ENCODE measurements around the gene ADI1. TPM values are rescaled to one million over a fixed set of nuclear protein-coding genes. Genes with fewer than 3 reads are reported as not detected.

Gene ADI1
- total and polyA plus RNA-seq, 7 experiments from 2014 or later: 26.4 to 73.3 (median 39.6) TPM

DNA sequence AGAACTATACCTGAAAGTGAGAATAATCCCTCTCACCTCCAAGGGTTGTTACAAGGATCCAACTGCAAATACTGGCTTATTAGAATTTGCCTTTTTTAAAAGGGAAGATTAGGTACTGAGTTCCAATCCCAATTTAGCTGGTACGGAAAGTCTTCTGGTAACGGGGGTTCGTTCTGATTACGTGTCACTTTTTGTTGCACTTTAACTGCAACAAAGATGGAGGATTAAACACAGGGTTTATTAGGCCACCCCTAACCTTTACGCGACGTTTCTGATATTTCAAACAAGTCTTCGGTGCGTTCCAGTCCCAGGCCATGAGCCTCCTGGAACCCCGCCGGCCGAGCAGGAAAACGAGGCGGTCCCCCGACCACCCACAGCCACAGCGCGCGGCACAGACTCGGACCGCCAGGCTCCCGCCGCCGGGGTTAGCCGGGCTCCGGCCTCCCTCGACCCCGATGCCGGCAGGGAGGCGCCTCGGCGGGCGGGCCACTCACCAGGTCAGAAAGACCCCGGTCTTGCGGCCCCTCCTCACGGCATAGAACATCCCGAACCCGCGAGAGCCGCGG, 38.4 kb upstream of the ADI1 start:
- peaks cover 7 to 48% (median 35%) of the 10 kb centered on the region in 7 donors for H3K4me1 Mint-ChIP-seq
- peaks cover 0 to 20% (median 8%) of the 10 kb centered on the region in 5 donors for H3K36me3 Mint-ChIP-seq
- no peaks in the 10 kb centered on the region for H3K9me3 Mint-ChIP-seq
- ChIA-PET CTCF (interaction anchor here (0.8 to 1.0 kb wide), 2 partner anchors 94 to 178 kb away, joined by 3 to 5 read pairs; partner anchors contain the start of gene TRAPPC12), POLR2A (interaction anchor here (0.6 to 5.4 kb wide), 10 partner anchors 12 to 196 kb away, joined by 3 to 55 read pairs (median 5); partner anchors contain the start of genes ADI1, EIPR1, RPS7 and TRAPPC12)
- Histone ChIP-seq H3K9me3 (ENCODE audit: control insufficient read depth in 2 of 3, low read length in 3 of 3) (no peaks in the 10 kb centered on the region), H3K27me3 (ENCODE audit: control insufficient read depth in 2 of 2, insufficient read depth in 2 of 2, low read length in 2 of 2) (no peaks in the 10 kb centered on the region), H3K4me1 (ENCODE audit: control insufficient read depth in 2 of 2, insufficient read depth in 2 of 2, low read length in 2 of 2) (peaks cover 11 to 17% of the 10 kb centered on the region in 2 donors), H3K36me3 (ENCODE audit: control insufficient read depth in 2 of 3, insufficient read depth in 3 of 3, low read length in 3 of 3) (peaks cover 0 to 44% (median 7%) of the 10 kb centered on the region in 3 experiments), H3K27ac (ENCODE audit: low read depth, low read length) (peak overlapping the region; percentile 98), H3K4me3 (ENCODE audit: low read length) (peak overlapping the region; percentile 72)
- DNase-seq (no peak), ATAC-seq (peak; percentile 23)
- no peaks in the 10 kb centered on the region for H3K27me3 Mint-ChIP-seq
- intact Hi-C loops (cut with micrococcal nuclease): loop anchor here (1.0 to 5.0 kb wide), 8 partner anchors 18 to 945 kb away; partner anchors contain the start of genes ADI1 (in 2 of the 2), EIPR1 (in 2 of the 2) and RPS7 (in 2 of the 2)
- peak overlapping the region; percentile 86 to 93 (median 92) for H3K4me3 Mint-ChIP-seq
- H3K27ac Mint-ChIP-seq: peak overlapping the region; percentile 90 to 98 (median 96)

DNA sequence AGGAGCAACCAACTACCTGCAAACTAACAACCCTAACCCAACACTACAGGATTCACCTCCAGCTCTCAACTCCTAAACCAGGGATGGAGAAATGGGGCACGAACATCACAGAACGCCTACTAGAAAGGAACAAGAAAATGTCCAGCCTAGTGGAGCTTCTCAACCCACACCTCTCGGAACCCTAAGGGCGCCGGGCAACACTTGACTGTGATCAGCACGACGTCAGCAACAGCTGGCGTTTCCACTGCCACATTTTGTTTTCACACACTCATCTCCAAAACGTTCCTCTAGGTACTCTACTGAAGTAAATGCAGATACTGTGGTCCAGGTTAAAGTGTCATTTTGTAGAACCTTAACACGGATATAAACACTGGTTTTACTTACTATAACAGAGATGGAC, 34.6 kb upstream of the ADI1 start:
- no peak overlapping the region for H3K27ac ChIP-seq (ENCODE audit: low read depth, low read length)
- ChIA-PET CTCF (no interaction called here), POLR2A (interaction anchor here (0.7 to 1.6 kb wide), 3 partner anchors 10 to 35 kb away, joined by 3 to 6 read pairs (median 5); no protein-coding TSS in a partner anchor)
- no peak for DNase-seq
- H3K4me1 ChIP-seq (ENCODE audit: control insufficient read depth in 2 of 2, insufficient read depth in 2 of 2, low read length in 2 of 2): peaks cover 8 to 16% of the 10 kb centered on the region in 2 donors
- intact Hi-C loops (cut with micrococcal nuclease): no loop called here
- Mint-ChIP-seq H3K9me3 (no peaks in the 10 kb centered on the region), H3K4me3 (no peak overlapping the region), H3K27ac (peak overlapping the region in 1 of 9 donors; percentile 52), H3K36me3 (peaks cover 5 to 38% (median 28%) of the 10 kb centered on the region in 5 donors), H3K4me1 (peaks cover 7 to 37% (median 30%) of the 10 kb centered on the region in 7 donors), H3K27me3 (no peaks in the 10 kb centered on the region)
- no peaks in the 10 kb centered on the region for H3K9me3 ChIP-seq (ENCODE audit: control insufficient read depth in 2 of 3, low read length in 3 of 3)
- no peak overlapping the region for H3K4me3 ChIP-seq (ENCODE audit: low read length)
- no peak for ATAC-seq
- peaks cover 4 to 79% (median 17%) of the 10 kb centered on the region in 3 experiments for H3K36me3 ChIP-seq (ENCODE audit: control insufficient read depth in 2 of 3, insufficient read depth in 3 of 3, low read length in 3 of 3)
- no peaks in the 10 kb centered on the region for H3K27me3 ChIP-seq (ENCODE audit: control insufficient read depth in 2 of 2, insufficient read depth in 2 of 2, low read length in 2 of 2)

DNA sequence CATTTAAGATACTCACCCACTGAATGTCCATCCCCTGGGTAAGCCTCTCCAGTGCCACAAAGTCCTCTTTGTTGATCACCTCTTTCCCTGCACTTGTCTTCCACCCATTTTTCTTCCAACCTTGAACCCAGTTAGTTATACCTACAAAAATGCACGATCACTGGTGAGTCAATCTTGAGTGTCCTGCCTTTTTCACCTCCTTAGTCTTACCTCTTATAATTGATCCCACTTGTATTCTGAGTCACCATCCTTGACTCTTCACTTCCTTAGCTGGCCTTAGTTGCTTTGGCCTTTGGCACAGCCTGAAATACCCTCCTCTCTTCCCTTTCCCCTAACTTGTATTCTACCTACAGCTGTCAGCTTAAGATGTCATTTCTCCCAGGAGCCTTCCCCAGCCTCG, 28.6 kb upstream of the ADI1 start:
- ATAC-seq: no peak
- Histone ChIP-seq H3K9me3 (ENCODE audit: control insufficient read depth in 2 of 3, low read length in 3 of 3) (no peaks in the 10 kb centered on the region), H3K27me3 (ENCODE audit: control insufficient read depth in 2 of 2, insufficient read depth in 2 of 2, low read length in 2 of 2) (no peaks in the 10 kb centered on the region), H3K4me1 (ENCODE audit: control insufficient read depth in 2 of 2, insufficient read depth in 2 of 2, low read length in 2 of 2) (no peaks in the 10 kb centered on the region), H3K4me3 (ENCODE audit: low read length) (no peak overlapping the region), H3K27ac (ENCODE audit: low read depth, low read length) (no peak overlapping the region), H3K36me3 (ENCODE audit: control insufficient read depth in 2 of 3, insufficient read depth in 3 of 3, low read length in 3 of 3) (peaks cover 25 to 92% (median 46%) of the 10 kb centered on the region in 3 experiments)
- H3K9me3 Mint-ChIP-seq: no peaks in the 10 kb centered on the region
- no peaks in the 10 kb centered on the region for H3K27me3 Mint-ChIP-seq
- ChIA-PET CTCF (interaction anchor here (0.6 kb wide), 1 partner anchor 27 kb away, joined by 3 read pairs; no protein-coding TSS in a partner anchor), POLR2A (interaction anchor here (1.9 kb wide), 1 partner anchor 11 kb away, joined by 8 read pairs; the partner anchor contains the start of gene RNASEH1)
- H3K4me1 Mint-ChIP-seq: peaks cover 0 to 25% (median 0%) of the 10 kb centered on the region in 7 donors
- H3K27ac Mint-ChIP-seq: peak overlapping the region in 1 of 9 donors; percentile 16
- no peak overlapping the region for H3K4me3 Mint-ChIP-seq
- intact Hi-C loops (cut with micrococcal nuclease): no loop called here
- no peak for DNase-seq
- peaks cover 28 to 67% (median 35%) of the 10 kb centered on the region in 5 donors for H3K36me3 Mint-ChIP-seq

DNA sequence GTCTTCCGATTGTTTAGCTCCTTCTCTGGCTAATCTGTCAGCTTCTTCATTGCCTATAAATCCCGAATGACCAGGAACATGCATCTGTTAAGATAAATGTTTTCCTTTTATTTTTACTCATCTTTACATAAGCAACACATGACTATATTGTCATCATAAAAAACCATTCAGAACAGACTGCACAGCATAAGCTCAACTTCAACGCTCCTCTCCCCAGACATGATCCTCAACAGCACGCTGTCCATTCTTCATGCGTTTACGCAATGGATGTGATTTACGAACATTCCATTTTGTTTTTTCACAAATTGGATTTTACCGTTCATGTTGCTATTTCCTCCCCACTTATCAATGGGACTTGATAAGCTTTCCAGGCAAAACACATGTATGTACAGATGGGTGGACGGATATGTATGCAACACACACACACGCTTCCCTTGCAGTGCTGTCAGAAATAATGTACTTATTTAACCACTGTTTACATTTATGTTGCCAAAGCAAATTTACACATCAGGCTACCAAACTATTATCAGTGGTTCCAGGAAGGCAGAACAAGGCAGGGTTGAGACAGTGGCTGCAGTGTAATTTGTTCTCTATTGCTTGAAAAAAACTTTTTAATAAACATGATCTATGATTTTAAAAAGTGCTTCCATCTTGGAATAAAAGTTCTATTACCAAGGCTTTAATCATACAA, 26.6 kb upstream of the ADI1 start:
- Mint-ChIP-seq H3K4me3 (no peak overlapping the region), H3K4me1 (peaks cover 0 to 23% (median 2%) of the 10 kb centered on the region in 7 donors), H3K27ac (peak overlapping the region in 1 of 9 donors; percentile 60), H3K36me3 (peaks cover 26 to 75% (median 41%) of the 10 kb centered on the region in 5 donors), H3K9me3 (no peaks in the 10 kb centered on the region), H3K27me3 (no peaks in the 10 kb centered on the region)
- no peak for ATAC-seq
- Histone ChIP-seq H3K36me3 (ENCODE audit: control insufficient read depth in 2 of 3, insufficient read depth in 3 of 3, low read length in 3 of 3) (peaks cover 33 to 92% (median 46%) of the 10 kb centered on the region in 3 experiments), H3K27ac (ENCODE audit: low read depth, low read length) (no peak overlapping the region), H3K9me3 (ENCODE audit: control insufficient read depth in 2 of 3, low read length in 3 of 3) (no peaks in the 10 kb centered on the region), H3K27me3 (ENCODE audit: control insufficient read depth in 2 of 2, insufficient read depth in 2 of 2, low read length in 2 of 2) (no peaks in the 10 kb centered on the region), H3K4me3 (ENCODE audit: low read length) (no peak overlapping the region), H3K4me1 (ENCODE audit: control insufficient read depth in 2 of 2, insufficient read depth in 2 of 2, low read length in 2 of 2) (no peaks in the 10 kb centered on the region)
- DNase-seq: no peak
- CTCF ChIA-PET: no interaction called here
- intact Hi-C loops (cut with micrococcal nuclease): no loop called here
- POLR2A ChIA-PET: interaction anchor here (1.1 kb wide), 1 partner anchor 21 kb away, joined by 3 read pairs; no protein-coding TSS in a partner anchor

DNA sequence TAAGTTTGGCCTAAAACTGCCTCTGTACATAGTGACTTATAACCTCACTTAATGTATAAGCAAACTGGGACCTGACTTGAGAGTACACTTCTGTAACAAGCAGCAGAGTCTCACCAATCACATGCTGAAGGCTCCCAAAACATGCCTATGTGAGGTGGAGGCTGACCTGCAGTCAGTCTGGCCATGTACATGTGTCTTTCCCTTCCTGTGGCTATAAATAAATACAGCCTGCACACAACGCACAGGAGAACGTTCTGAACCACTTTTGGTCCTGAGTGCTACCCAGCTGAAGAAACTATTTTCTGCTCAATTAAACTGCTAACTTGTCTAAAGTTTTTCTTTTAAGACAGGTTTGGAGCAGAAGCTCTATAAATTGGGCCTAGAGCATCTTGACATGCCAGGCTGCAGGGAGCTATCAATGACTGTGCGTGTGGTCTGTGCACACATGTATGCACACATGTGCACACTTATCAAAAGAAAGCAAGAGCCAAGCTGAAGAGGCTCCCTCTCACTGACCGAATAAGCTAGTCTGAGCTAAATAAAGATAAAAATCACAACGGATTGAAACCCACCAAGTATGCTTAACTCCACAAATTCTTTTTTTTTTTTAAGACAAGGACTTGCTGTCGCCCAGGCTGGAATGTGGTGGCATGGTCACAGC, 23.8 kb upstream of the ADI1 start:
- no peaks in the 10 kb centered on the region for H3K9me3 ChIP-seq (ENCODE audit: control insufficient read depth in 2 of 3, low read length in 3 of 3)
- Mint-ChIP-seq H3K4me1 (peaks cover 0 to 15% (median 3%) of the 10 kb centered on the region in 7 donors), H3K27me3 (no peaks in the 10 kb centered on the region), H3K9me3 (no peaks in the 10 kb centered on the region), H3K36me3 (peaks cover 11 to 63% (median 20%) of the 10 kb centered on the region in 5 donors), H3K4me3 (no peak overlapping the region), H3K27ac (peak overlapping the region in 3 of 9 donors; percentile 7 to 56 (median 28))
- CTCF ChIA-PET: no interaction called here
- POLR2A ChIA-PET: interaction anchor here (1.6 kb wide), 1 partner anchor 11 kb away, joined by 6 read pairs; no protein-coding TSS in a partner anchor
- ATAC-seq (no peak), DNase-seq (no peak)
- no peaks in the 10 kb centered on the region for H3K27me3 ChIP-seq (ENCODE audit: control insufficient read depth in 2 of 2, insufficient read depth in 2 of 2, low read length in 2 of 2)
- peaks cover 22 to 74% (median 29%) of the 10 kb centered on the region in 3 experiments for H3K36me3 ChIP-seq (ENCODE audit: control insufficient read depth in 2 of 3, insufficient read depth in 3 of 3, low read length in 3 of 3)
- intact Hi-C loops (cut with micrococcal nuclease): no loop called here
- H3K27ac ChIP-seq (ENCODE audit: low read depth, low read length): no peak overlapping the region
- H3K4me3 ChIP-seq (ENCODE audit: low read length): no peak overlapping the region
- no peaks in the 10 kb centered on the region for H3K4me1 ChIP-seq (ENCODE audit: control insufficient read depth in 2 of 2, insufficient read depth in 2 of 2, low read length in 2 of 2)

DNA sequence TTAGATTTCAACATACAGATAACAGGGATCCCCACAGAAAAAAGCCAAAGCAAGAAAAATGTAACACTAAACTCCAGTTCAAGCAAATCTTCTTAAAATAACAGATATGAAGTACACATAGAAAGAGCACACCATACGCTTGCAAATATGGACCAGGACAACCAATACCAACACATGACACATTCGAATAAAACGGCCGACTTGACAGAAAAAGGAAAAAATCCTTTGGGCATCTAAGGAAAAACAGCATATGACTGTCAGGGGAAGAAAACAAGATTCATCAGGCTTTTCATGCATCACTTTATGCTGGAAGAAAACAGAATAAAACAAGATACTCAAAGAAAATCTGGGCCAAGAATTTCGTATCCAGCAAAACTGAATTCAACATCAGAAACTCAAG, 22.8 kb upstream of the ADI1 start:
- intact Hi-C loops (cut with micrococcal nuclease): no loop called here

More for the DNA sequence above, 22.8 kb upstream of the ADI1 start:
- Histone ChIP-seq H3K4me3 (ENCODE audit: low read length) (no peak overlapping the region), H3K27me3 (ENCODE audit: control insufficient read depth in 2 of 2, insufficient read depth in 2 of 2, low read length in 2 of 2) (no peaks in the 10 kb centered on the region), H3K9me3 (ENCODE audit: control insufficient read depth in 2 of 3, low read length in 3 of 3) (no peaks in the 10 kb centered on the region), H3K27ac (ENCODE audit: low read depth, low read length) (no peak overlapping the region), H3K4me1 (ENCODE audit: control insufficient read depth in 2 of 2, insufficient read depth in 2 of 2, low read length in 2 of 2) (no peaks in the 10 kb centered on the region), H3K36me3 (ENCODE audit: control insufficient read depth in 2 of 3, insufficient read depth in 3 of 3, low read length in 3 of 3) (peaks cover 19 to 64% (median 24%) of the 10 kb centered on the region in 3 experiments)
- ATAC-seq: no peak
- DNase-seq: no peak
- H3K4me3 Mint-ChIP-seq: no peak overlapping the region
- no peaks in the 10 kb centered on the region for H3K27me3 Mint-ChIP-seq
- peaks cover 7 to 58% (median 14%) of the 10 kb centered on the region in 5 donors for H3K36me3 Mint-ChIP-seq
- ChIA-PET POLR2A (no interaction called here), CTCF (no interaction called here)
- H3K27ac Mint-ChIP-seq: peak overlapping the region in 3 of 9 donors; percentile 9 to 20 (median 11)
- H3K9me3 Mint-ChIP-seq: no peaks in the 10 kb centered on the region
- peaks cover 0 to 10% (median 3%) of the 10 kb centered on the region in 7 donors for H3K4me1 Mint-ChIP-seq

Measured in naive thymus-derived CD4-positive, alpha-beta T cell (primary cell).